GM21825 (cell line): Measurements from ENCODE around the gene CORIN.

Experiments
- ATAC-seq: cut with Tn5 transposase; IDR thresholded peaks from one replicate; pipeline ENCODE4 v1.9.1; 2021; ENCODE audit warnings: mild to moderate bottlenecking, moderate library complexity; ENCODE audit not compliant: unreplicated experiment

CORIN gene

GRCh38 chr4:47831026-47831679 is 6.7 kb downstream of the CORIN start:
- no peak for ATAC-seq

DNA sequence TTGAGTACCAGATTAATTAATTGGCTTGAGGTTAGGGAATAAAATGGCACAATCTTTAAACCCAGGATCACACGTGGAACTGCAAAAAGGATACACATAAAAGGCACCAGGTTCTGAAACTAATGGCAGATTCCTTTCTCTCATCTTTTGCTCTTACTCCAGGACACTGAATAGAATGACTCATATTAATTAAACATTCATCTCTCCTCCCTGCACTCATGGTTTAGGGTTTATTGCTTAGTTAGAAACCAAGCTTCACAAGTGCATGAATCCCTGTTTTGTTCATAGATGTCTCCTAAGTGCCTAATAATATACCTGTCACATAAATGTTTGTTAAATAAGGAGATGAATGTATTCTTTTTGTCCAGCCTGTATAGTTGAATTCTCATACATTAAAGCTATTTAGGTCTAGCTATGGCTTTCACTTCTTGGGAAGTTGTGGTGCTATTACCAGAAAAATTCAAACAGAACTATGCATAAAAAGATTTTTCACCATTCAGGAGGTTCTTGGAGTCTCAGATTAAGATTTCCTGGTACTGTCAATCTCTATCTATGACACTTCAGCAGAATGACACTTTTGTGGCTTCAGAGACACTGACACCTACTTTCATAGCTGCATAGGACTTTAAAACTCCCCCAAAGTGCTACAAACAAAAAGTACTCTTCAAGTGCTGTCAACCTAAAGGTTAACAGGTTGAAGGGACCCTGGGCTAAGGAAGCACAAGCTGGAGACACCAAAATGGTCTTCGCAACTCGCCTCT is 7.4 kb downstream of the CORIN start:
- no peak for ATAC-seq

- ATAC-seq: no peak
Observed at GRCh38 chr4:47829438-47829837, 8.4 kb downstream of the CORIN start.

DNA sequence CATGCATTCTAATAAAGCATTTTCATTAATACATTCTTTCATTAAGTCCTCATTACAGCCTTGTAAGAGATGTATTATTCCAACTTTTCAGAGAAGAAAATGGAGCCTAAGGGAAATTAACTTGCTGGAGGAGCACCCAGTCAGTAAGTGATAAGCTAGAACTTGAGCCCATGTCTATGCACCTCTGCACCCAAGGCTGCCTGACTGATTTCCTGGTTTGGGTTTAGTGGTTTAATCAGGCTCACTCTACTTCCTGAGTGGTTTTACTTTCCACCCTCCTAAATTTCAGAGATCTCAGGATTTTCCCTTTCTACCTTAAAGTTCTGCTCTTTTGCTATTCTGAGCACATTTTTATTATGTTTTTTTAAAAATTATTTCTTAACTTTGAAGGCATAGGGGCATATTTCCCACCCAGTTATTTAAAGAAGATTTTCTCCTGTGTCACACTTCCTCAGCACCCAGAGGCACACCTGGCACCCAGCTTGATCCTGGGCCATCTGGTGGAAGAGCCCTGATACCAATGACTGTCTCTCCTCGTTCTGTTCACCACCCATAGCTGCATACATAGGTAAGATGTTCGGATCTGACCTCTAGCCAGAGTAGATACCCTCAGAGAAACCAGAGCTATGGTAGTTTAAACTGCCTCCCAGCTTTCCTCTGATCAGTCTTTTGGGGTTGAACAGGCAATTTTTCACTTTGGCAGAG is 10.4 kb downstream of the CORIN start:
- ATAC-seq: no peak

GRCh38 chr4:47824840-47825239 is 13.0 kb downstream of the CORIN start:
- ATAC-seq: no peak

GRCh38 chr4:47819178-47819577 is 18.7 kb downstream of the CORIN start:
- ATAC-seq: no peak

GRCh38 chr4:47817275-47817674 is 20.6 kb downstream of the CORIN start:
- no peak for ATAC-seq

GRCh38 chr4:47816748-47817147 is 21.1 kb downstream of the CORIN start:
- no peak for ATAC-seq

GRCh38 chr4:47814618-47815295 is 23.1 kb downstream of the CORIN start:
- no peak for ATAC-seq

- no peak for ATAC-seq
Observed at GRCh38 chr4:47809654-47810203, 28.1 kb downstream of the CORIN start.

DNA sequence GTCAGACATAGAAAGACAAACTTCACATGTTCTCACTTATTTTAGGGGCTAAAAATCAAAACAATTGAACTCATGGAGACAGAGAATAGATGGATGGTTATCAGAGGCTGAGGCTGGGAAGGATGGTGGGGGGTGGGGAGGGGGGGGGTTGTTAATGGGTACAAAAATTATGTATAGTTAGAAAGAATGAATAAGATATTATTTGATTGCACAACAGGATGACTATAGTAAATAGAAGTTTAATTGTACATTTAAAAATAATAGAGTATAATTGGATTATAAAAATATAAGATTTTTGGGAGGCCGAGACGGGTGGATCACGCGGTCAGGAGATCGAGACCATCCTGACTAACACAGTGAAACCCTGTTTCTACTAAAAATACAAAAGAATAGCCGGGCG is 33.3 kb downstream of the CORIN start:
- ATAC-seq: no peak

DNA sequence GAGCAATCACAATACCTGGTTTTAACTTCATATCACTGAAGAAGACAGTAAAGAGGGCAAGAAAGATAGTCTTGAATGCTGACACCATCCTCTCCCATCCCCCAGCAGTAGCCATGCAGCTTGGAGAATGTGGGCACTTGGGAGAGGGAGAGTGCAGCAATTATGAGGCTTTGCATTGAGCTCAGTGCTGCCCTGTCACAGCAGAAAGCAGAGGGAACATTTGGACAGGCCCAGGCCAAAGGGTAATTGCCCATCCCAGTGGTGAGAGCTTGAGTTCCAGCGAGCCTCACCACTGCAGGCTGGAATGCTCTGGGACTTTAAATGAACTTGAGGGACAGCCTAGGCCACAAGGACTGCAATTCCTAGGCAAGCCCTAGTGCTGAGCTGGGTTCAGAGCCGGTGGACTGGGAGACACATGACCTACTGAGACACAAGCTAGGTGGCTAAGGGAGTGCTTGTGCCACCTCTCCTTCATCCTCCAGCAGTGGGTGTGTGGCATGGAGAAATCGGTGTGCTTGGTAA is 36.3 kb downstream of the CORIN start:
- no peak for ATAC-seq

DNA sequence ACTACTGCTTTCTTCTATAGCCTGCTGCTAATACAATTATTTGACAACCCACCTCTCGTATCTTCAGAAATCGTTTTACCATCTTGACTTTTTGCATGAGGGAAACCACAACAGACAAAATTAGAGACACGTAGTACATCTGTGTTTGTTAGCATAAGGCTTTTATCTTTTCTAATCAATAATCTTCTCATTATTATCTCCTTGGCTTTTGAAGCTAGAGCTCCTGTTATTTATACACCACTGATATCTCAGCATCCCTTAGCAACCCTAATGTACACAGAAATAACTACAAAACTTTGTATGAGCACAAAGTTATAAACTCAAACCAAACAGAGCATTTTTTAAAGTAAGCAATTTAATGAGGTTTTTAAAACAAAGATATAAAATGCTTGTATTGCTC is 39.7 kb downstream of the CORIN start:
- no peak for ATAC-seq

DNA sequence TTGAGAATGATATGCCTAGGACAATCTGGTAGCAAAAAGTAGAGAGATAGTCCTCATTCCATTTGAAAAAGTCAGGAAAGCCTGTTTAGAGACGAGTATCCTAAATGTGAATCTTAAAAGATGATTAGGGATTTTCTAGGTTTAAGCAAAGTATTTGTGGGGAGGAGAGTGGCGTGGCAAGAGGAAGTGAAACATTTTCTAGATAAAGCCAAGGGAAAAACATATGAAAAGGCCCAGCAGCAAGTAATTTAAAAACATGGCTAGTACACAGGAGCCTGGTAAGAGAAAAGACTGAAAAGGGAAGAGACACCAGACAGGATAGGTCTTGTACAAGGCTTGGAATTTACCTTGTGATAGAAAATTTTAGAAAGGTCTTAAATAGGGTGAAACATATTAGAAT is 45.9 kb downstream of the CORIN start:
- ATAC-seq: no peak

GRCh38 chr4:47790105-47790504 is 47.8 kb downstream of the CORIN start:
- no peak for ATAC-seq

GRCh38 chr4:47788126-47788525 is 49.7 kb downstream of the CORIN start:
- ATAC-seq: no peak

DNA sequence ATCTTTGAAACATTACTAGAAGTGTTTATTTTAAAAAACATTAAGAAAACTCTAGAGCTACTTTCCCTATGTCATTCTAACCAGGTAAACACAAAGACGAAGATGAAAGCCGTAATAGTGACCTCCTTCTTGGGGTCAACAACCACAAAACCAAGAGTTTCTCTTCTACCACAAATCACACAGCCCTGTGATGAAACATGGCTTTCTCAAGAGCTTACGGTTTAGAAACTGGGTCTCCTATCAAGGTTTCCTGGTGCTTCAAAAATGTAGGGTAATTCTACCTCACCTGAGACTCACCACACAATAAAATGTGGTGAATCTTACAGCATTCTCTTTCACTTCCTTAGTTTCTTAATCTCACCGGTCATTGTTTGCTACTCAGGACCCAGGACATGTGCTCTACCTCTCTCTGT is 50.9 kb downstream of the CORIN start:
- ATAC-seq: no peak

- ATAC-seq: no peak
Observed at GRCh38 chr4:47785153-47785552, 52.7 kb downstream of the CORIN start.

DNA sequence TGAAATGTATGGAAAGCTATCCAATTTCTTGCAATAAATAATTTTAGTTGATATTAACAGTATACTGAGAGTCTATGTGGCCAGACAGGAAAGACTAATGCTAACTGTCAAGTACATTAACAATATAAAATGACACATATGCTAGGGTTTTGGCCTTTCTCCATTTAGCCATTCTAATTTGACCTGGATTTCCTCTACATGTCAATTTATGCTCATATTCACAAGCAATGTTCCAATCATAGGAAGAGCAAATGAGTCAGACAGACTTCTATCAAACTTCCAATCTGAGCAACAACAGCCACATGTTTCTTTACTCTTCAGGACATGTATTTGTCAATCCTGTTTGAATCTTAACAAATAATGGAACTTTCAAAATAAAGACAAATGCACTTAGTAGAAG is 53.6 kb downstream of the CORIN start:
- ATAC-seq: no peak

DNA sequence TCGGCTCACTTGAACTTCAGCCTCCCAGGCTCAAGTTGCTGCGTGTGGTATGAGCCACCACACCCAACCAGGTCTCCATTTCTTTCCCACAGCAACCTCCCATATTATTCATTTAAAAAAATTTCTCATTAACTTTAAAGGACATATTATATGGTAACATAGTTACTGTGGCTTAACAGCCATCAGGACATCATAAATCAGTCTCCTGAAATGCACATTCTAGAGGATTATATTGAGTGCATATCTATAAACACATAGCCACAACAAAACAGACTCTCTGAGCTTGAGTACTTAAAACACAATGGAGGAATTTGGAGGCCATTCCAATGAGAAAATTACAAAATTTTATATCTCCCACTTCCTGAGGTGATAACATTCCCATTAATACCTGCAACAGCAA is 61.5 kb downstream of the CORIN start:
- no peak for ATAC-seq

GRCh38 chr4:47774079-47774478 is 63.8 kb downstream of the CORIN start:
- no peak for ATAC-seq
